Measurements from ENCODE around the gene COLEC11. TPM values are rescaled to one million over a fixed set of nuclear protein-coding genes. Genes with fewer than 3 reads are reported as not detected.

The COLEC11 gene
- total and polyA plus RNA-seq, 2 of the 13 experiments (the other 11 are each of a cell fraction or from before 2014, with no cell fraction given): 1.5 to 3.0 TPM

DNA sequence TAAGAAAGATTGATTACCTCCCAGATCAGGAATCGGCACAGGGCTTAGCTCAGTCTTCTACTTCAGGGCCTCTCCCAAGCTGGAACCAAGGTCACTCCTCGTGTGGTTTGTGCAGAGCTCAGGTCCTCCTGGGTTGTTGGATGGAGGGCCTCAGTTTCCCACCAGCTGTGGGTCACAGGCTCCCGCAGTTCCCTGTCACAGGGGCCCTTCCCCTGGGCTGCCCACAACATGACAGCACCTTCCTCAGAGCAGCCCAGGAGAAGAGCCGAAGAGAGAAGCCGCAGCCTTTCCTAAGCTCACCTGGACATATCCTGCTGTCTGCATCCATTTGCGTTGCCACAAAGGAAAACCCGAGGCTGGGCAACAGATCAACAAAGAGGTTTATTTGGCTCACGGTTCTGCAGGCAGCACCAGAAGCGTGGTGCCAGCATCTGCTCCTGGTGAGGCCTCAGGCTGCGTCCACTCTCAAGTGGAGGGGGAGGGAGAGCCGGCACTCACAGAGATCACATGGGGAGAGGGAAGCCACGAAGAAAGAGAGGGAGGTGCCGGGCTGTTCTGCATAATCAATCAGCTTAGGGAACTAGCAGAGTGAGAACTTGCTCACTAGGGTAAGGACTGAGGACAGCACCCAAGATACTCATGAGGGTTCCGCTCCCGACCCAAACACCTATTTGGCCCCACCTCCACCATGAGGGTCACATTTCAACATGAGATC, 50.1 kb downstream of the COLEC11 start:
- POLR2A ChIA-PET: interaction anchor here (0.9 to 2.0 kb wide), 5 partner anchors 12 to 87 kb away, joined by 3 to 8 read pairs (median 5); partner anchors contain the start of gene RNASEH1
- no peak for FAIRE-seq
- in situ Hi-C loops (cut with HindIII; ENCODE audit: extremely low pct_ligation_motif_present, low pct_unique_long_range_greater_than_20kb): no loop called here

DNA sequence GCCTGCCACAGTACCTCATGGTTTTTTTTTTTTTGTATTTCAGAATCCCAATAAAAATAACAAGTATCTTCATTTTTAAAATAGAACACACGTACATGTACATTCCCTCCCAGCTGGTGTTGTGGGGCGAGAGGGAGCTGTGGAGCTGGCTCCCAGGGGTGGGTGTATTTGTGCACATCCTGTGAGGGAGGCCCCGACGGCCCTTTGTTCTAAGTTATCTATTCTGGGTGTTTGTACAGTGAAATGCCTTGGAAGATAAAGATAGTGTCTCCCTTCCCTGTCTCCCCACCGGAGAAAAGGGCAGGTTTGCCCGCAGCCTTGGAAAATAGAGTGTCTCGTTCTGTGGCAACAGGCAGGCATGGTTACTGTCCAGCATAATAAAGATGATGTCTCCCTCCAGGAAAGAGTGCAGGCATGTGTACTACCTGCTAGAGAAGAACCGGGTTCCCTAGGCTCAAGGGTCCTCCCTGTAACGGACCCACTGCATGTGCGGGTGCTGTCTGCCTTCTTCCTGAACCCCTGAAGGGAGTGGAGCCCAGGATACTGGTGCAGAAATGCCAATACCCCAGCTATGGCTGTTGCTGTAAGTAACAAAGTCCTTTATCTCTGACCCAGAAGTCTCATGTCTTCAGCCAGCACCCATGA, 51.0 kb downstream of the COLEC11 start:
- FAIRE-seq (peak; percentile 71), DNase-seq (ENCODE audit: low spot score) (peak; percentile 70), ATAC-seq (peak; percentile 20; the same call in 1 of the 3 replicates)
- Histone ChIP-seq H3K79me2 (ENCODE audit: insufficient read depth, low read length) (no peaks in the 10 kb centered on the region), H3K4me1 (ENCODE audit: insufficient read depth, low read length) (peaks cover 33% of the 10 kb centered on the region), H2AFZ (ENCODE audit: low read length) (no peak overlapping the region), H3K9me3 (ENCODE audit: low read length) (no peaks in the 10 kb centered on the region), H3K4me3 (replicated peaks in 1 of 3; ENCODE audit: insufficient read depth in 1 of 3, low read depth in 2 of 3, low read length in 3 of 3) (no peak overlapping the region), H4K20me1 (ENCODE audit: insufficient read depth, low read length) (no peaks in the 10 kb centered on the region), H3K27me3 (ENCODE audit: control insufficient read depth in 1 of 2, insufficient read depth in 2 of 2, low read length in 2 of 2) (peaks cover 6 to 19% of the 10 kb centered on the region in 2 experiments; a peak in 3 of 5 replicates), H3K4me2 (ENCODE audit: low read depth, low read length) (peak overlapping the region; percentile 13; the same call in 1 of the 2 replicates), H3K36me3 (replicated peaks in 1 of 2; ENCODE audit: control insufficient read depth in 1 of 2, insufficient read depth in 2 of 2, low read length in 2 of 2) (no peaks in the 10 kb centered on the region), H3K27ac (ENCODE audit: extremely low read length, insufficient read depth, low read length) (no peak overlapping the region), H3K9ac (ENCODE audit: insufficient read depth, low read depth, low read length) (no peak overlapping the region)
- 17% methylated on average over 9 of the region's 10 CpGs for WGBS (ENCODE audit: low lambda C conversion rate)
- no TSS peak for BruUV-seq (replicated peaks)
- CTCF ChIA-PET (ENCODE audit: low intra/inter-chr PET ratio, low total read pairs): interaction anchor here (1.2 kb wide), 1 partner anchor 16 kb away, joined by 3 read pairs; no protein-coding TSS in a partner anchor
- POLR2A ChIA-PET: interaction anchor here (0.9 to 2.0 kb wide), 4 partner anchors 11 to 88 kb away, joined by 3 to 8 read pairs (median 6); partner anchors contain the start of gene RNASEH1
- in situ Hi-C loops (cut with HindIII; ENCODE audit: extremely low pct_ligation_motif_present, low pct_unique_long_range_greater_than_20kb) (no loop called here), intact Hi-C loops (cut with micrococcal nuclease; ENCODE audit: unreplicated experiment) (no loop called here)
- TF ChIP-seq, protein P1, sequence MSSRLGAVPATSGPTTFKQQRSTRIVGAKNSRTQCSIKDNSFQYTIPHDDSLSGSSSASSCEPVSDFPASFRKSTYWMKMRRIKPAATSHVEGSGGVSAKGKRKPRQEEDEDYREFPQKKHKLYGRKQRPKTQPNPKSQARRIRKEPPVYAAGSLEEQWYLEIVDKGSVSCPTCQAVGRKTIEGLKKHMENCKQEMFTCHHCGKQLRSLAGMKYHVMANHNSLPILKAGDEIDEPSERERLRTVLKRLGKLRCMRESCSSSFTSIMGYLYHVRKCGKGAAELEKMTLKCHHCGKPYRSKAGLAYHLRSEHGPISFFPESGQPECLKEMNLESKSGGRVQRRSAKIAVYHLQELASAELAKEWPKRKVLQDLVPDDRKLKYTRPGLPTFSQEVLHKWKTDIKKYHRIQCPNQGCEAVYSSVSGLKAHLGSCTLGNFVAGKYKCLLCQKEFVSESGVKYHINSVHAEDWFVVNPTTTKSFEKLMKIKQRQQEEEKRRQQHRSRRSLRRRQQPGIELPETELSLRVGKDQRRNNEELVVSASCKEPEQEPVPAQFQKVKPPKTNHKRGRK (CRISPR knock-in tag; IDR thresholded peaks at IDR 0.05): no peak
- TF ChIP-seq TOPORS (CRISPR knock-in tag; IDR thresholded peaks at IDR 0.05) (no peak), CREM (IDR thresholded peaks at IDR 0.05) (0 out of 2 replicates have a peak, but pooled peaks have one; percentile 15), CREM (CRISPR knock-in tag; IDR thresholded peaks at IDR 0.05) (no peak), ZSCAN20 (CRISPR knock-in tag; IDR thresholded peaks at IDR 0.05; ENCODE audit: borderline replicate concordance) (no peak), ZZZ3 (CRISPR knock-in tag; IDR thresholded peaks at IDR 0.05; ENCODE audit: borderline replicate concordance) (no peak), ZNF776 (CRISPR knock-in tag; IDR thresholded peaks at IDR 0.05) (no peak), NCOA2 (CRISPR knock-in tag; IDR thresholded peaks at IDR 0.05) (0 out of 2 replicates have a peak, but pooled peaks have one; percentile 37), RXRA (CRISPR knock-in tag; IDR thresholded peaks at IDR 0.05) (peak; percentile 31; the same call in 1 of the 2 replicates), ZBTB38 (CRISPR knock-in tag; IDR thresholded peaks at IDR 0.05) (no peak), SALL1 (CRISPR knock-in tag; IDR thresholded peaks at IDR 0.05) (0 out of 2 replicates have a peak, but pooled peaks have one; percentile 23), ZNF160 (CRISPR knock-in tag; IDR thresholded peaks at IDR 0.05) (no peak), TEAD3 (CRISPR knock-in tag; optimal IDR thresholded peaks at IDR 0.05; ENCODE audit: borderline replicate concordance) (peak; percentile 29)

More for the DNA sequence above, 50.1 kb downstream of the COLEC11 start:
- Histone ChIP-seq H2AFZ (ENCODE audit: low read length) (no peak overlapping the region), H4K20me1 (ENCODE audit: insufficient read depth, low read length) (no peaks in the 10 kb centered on the region), H3K9me3 (ENCODE audit: low read length) (no peaks in the 10 kb centered on the region), H3K9ac (ENCODE audit: insufficient read depth, low read depth, low read length) (no peak overlapping the region), H3K36me3 (replicated peaks in 1 of 2; ENCODE audit: control insufficient read depth in 1 of 2, insufficient read depth in 2 of 2, low read length in 2 of 2) (no peaks in the 10 kb centered on the region), H3K27me3 (ENCODE audit: control insufficient read depth in 1 of 2, insufficient read depth in 2 of 2, low read length in 2 of 2) (peaks cover 3 to 19% of the 10 kb centered on the region in 2 experiments; a peak in 3 of 5 replicates), H3K79me2 (ENCODE audit: insufficient read depth, low read length) (no peaks in the 10 kb centered on the region), H3K4me1 (ENCODE audit: insufficient read depth, low read length) (peaks cover 25% of the 10 kb centered on the region), H3K27ac (ENCODE audit: extremely low read length, insufficient read depth, low read length) (no peak overlapping the region), H3K4me2 (ENCODE audit: low read depth, low read length) (no peak overlapping the region), H3K4me3 (replicated peaks in 1 of 3; ENCODE audit: insufficient read depth in 1 of 3, low read depth in 2 of 3, low read length in 3 of 3) (no peak overlapping the region)
- CTCF ChIA-PET (ENCODE audit: low intra/inter-chr PET ratio, low total read pairs): interaction anchor here (1.2 kb wide), 1 partner anchor 16 kb away, joined by 3 read pairs; no protein-coding TSS in a partner anchor
- no peak for TF ChIP-seq HIVEP1 (CRISPR knock-in tag; IDR thresholded peaks at IDR 0.05)
- peak; percentile 61; the same call in 1 of the 2 replicates for TF ChIP-seq RBAK (CRISPR knock-in tag; IDR thresholded peaks at IDR 0.05)
- intact Hi-C loops (cut with micrococcal nuclease; ENCODE audit: unreplicated experiment): no loop called here
- DNase-seq (ENCODE audit: low spot score): no peak
- no peak for ATAC-seq
- no TSS peak for BruUV-seq (replicated peaks)
- 63% methylated on average over 15 of the region's 15 CpGs for WGBS (ENCODE audit: low lambda C conversion rate)
